GM18499 (cell line): ENCODE data around the gene NFATC3.

Source experiments
- ATAC-seq: cut with Tn5 transposase; IDR thresholded peaks from one replicate; pipeline ENCODE4 v1.9.1; 2021; ENCODE audit warnings: moderate number of reproducible peaks; ENCODE audit not compliant: insufficient read depth, unreplicated experiment

Gene NFATC3

GRCh38 chr16:68166264-68166663, 81.1 kb downstream of the NFATC3 start:
- ATAC-seq, result no peak

- ATAC-seq, result no peak
Measured at GRCh38 chr16:68179196-68179795, 94.1 kb downstream of the NFATC3 start.

GRCh38 chr16:68179855-68180254, 94.7 kb downstream of the NFATC3 start:
- no peak for ATAC-seq

GRCh38 chr16:68183046-68183445, 97.9 kb downstream of the NFATC3 start:
- ATAC-seq, result no peak

GRCh38 chr16:68186877-68187276, 101.7 kb downstream of the NFATC3 start:
- no peak for ATAC-seq

GRCh38 chr16:68187505-68187904, 102.3 kb downstream of the NFATC3 start:
- ATAC-seq, result no peak

- ATAC-seq, result no peak
Measured at GRCh38 chr16:68188170-68188569, 103.0 kb downstream of the NFATC3 start.

- no peak for ATAC-seq
Measured at GRCh38 chr16:68190081-68190480, 104.9 kb downstream of the NFATC3 start.

- ATAC-seq, result no peak
Measured at GRCh38 chr16:68190736-68191510, 105.8 kb downstream of the NFATC3 start.

GRCh38 chr16:68194251-68194650, 109.1 kb downstream of the NFATC3 start:
- no peak for ATAC-seq

GRCh38 chr16:68197250-68197649, 112.1 kb downstream of the NFATC3 start:
- ATAC-seq, result no peak

GRCh38 chr16:68200088-68200783, 115.1 kb downstream of the NFATC3 start:
- ATAC-seq, result no peak

GRCh38 chr16:68202091-68202519, 116.9 kb downstream of the NFATC3 start:
- ATAC-seq, result no peak

- no peak for ATAC-seq
Measured at GRCh38 chr16:68206245-68206644, 121.1 kb downstream of the NFATC3 start.

GRCh38 chr16:68214726-68215125, 129.6 kb downstream of the NFATC3 start:
- ATAC-seq, result no peak

- no peak for ATAC-seq
Measured at GRCh38 chr16:68215302-68215701, 130.1 kb downstream of the NFATC3 start.

GRCh38 chr16:68216240-68216639, 131.1 kb downstream of the NFATC3 start:
- ATAC-seq, result no peak

- ATAC-seq, result no peak
Measured at GRCh38 chr16:68217506-68217905, 132.3 kb downstream of the NFATC3 start.

GRCh38 chr16:68219725-68220351, 134.7 kb downstream of the NFATC3 start:
- ATAC-seq, result no peak

GRCh38 chr16:68223072-68223471, 137.9 kb downstream of the NFATC3 start:
- no peak for ATAC-seq

- ATAC-seq, result no peak
Measured at GRCh38 chr16:68226116-68226515, 140.9 kb downstream of the NFATC3 start.
